Smooth muscle cell (in vitro differentiated cells): ENCODE results near the gene SRR. TPM values are rescaled to one million over a fixed set of nuclear protein-coding genes. Genes with fewer than 3 reads are reported as not detected.
A peak's percentile ranks its signal among the peaks of the same experiment; 100 is the strongest.

Experiments
- DNase-seq: peaks from one replicate; lab custom pipeline; 2025; ENCODE audit not compliant: unreplicated experiment; lab: John Stamatoyannopoulos, UW
- H2AFZ ChIP-seq: fragments of 200-600 bp; sonication (generic); 2 replicates; pipeline ENCODE4 v1.6.0; 2016; ENCODE audit warnings: antibody characterized with exemption, low read depth, mild to moderate bottlenecking
- H3F3A ChIP-seq: fragments of 200-600 bp; sonication (generic); 2 replicates; pipeline ENCODE4 v1.6.0; 2017; ENCODE audit warnings: antibody characterized with exemption, low read depth
- H3K27ac ChIP-seq: fragments of 200-600 bp; sonication (generic); 2 replicates; pipeline ENCODE4 v1.5.1; 2016; ENCODE audit warnings: low read depth, mild to moderate bottlenecking
- H3K27me3 ChIP-seq: fragments of 200-600 bp; sonication (generic); 2 replicates; pipeline ENCODE4 v1.6.1; 2016; ENCODE audit warnings: low read depth, mild to moderate bottlenecking
- H3K36me3 ChIP-seq: fragments of 200-600 bp; sonication (generic); 2 replicates; pipeline ENCODE4 v1.5.1; 2016; ENCODE audit warnings: low read depth
- H3K4me1 ChIP-seq: fragments of 200-600 bp; sonication (generic); 2 replicates; pipeline ENCODE4 v1.5.1; 2016; ENCODE audit warnings: low read depth
- H3K4me2 ChIP-seq: fragments of 200-600 bp; sonication (generic); 2 replicates; pipeline ENCODE4 v1.6.0; 2016; ENCODE audit warnings: mild to moderate bottlenecking
- H3K4me3 ChIP-seq: fragments of 200-600 bp; sonication (generic); 2 replicates; pipeline ENCODE4 v1.5.1; 2016; ENCODE audit warnings: mild to moderate bottlenecking
- H3K79me2 ChIP-seq: fragments of 200-600 bp; sonication (generic); 2 replicates; pipeline ENCODE4 v1.6.0; 2016; ENCODE audit warnings: low read depth, mild to moderate bottlenecking
- H3K9ac ChIP-seq: fragments of 200-600 bp; sonication (generic); 2 replicates; pipeline ENCODE4 v1.6.0; 2016; ENCODE audit warnings: low read depth
- H3K9me3 ChIP-seq: fragments of 200-600 bp; sonication (generic); replicated peaks from 2 replicates; pipeline ENCODE4 v1.5.1; 2016; ENCODE audit warnings: low read depth
- H4K20me1 ChIP-seq: fragments of 200-600 bp; sonication (generic); 2 replicates; pipeline ENCODE4 v1.6.0; 2016; ENCODE audit warnings: low read depth
- CTCF ChIP-seq: fragments of 200-600 bp; sonication (generic); IDR thresholded peaks from 2 replicates; pipeline ENCODE4 v1.5.1; 2017; ENCODE audit warnings: borderline replicate concordance, mild to moderate bottlenecking, antibody characterized with exemption; ENCODE audit not compliant: insufficient read depth, poor library complexity, severe bottlenecking
- WGBS: methylation state at CpG from one replicate; pipeline ENCODE4 v1.1.7; 2016; ENCODE audit warnings: low lambda C conversion rate; 5-methylcytosine and 5-hydroxymethylcytosine counted together
- polyA plus RNA-seq: library from polyadenylated mRNA; unstranded; fragments of >200 nt; fragmentation: Nextera tagmentation; extraction: Ambion mirVana; gene quantifications from 2 replicates; pipeline ENCODE4 v1.2.1, GENCODE V29; 2016
- total RNA-seq: library from RNA; depleted of rRNA; stranded (reverse); fragments of >200 nt; gene quantifications from 2 replicates; pipeline ENCODE4 v1.2.3, GENCODE V29; 2014

Gene SRR
- total and polyA plus RNA-seq, 2 experiments from 2014 or later, result 11.3 to 35.2 TPM

- Histone ChIP-seq H4K20me1 (no peaks in the 10 kb centered on the region), H3K27me3 (no peaks in the 10 kb centered on the region), H3K9ac (no peak overlapping the region), H3K4me3 (no peak overlapping the region), H3F3A (peaks cover 11% of the 10 kb centered on the region), H3K27ac (no peak overlapping the region), H2AFZ (no peak overlapping the region), H3K9me3 (no peaks in the 10 kb centered on the region), H3K36me3 (no peaks in the 10 kb centered on the region), H3K4me2 (no peak overlapping the region), H3K79me2 (no peaks in the 10 kb centered on the region), H3K4me1 (peaks cover 10% of the 10 kb centered on the region)
- no peak for DNase-seq
- 91% methylated on average over 5 of the region's 5 CpGs for WGBS
- TF ChIP-seq CTCF, result no peak
Observed at GRCh38 chr17:2343421-2343820, 39.7 kb downstream of the SRR start.

- Histone ChIP-seq H3K79me2 (no peaks in the 10 kb centered on the region), H3K9ac (no peak overlapping the region), H3K4me1 (peaks cover 13% of the 10 kb centered on the region), H2AFZ (no peak overlapping the region), H4K20me1 (no peaks in the 10 kb centered on the region), H3K27me3 (no peaks in the 10 kb centered on the region), H3K4me2 (no peak overlapping the region), H3K27ac (no peak overlapping the region), H3K9me3 (no peaks in the 10 kb centered on the region), H3K36me3 (no peaks in the 10 kb centered on the region), H3K4me3 (no peak overlapping the region), H3F3A (peaks cover 11% of the 10 kb centered on the region)
- no peak for DNase-seq
- WGBS, result 62% methylated on average over 10 of the region's 10 CpGs
- TF ChIP-seq CTCF, result no peak
Observed at GRCh38 chr17:2344528-2344927, 40.8 kb downstream of the SRR start.

GRCh38 chr17:2346475-2346874 lies 42.7 kb downstream of the SRR start:
- 72% methylated on average over 8 of the region's 8 CpGs for WGBS
- Histone ChIP-seq H3K27me3 (no peaks in the 10 kb centered on the region), H3K4me3 (no peak overlapping the region), H3F3A (peaks cover 11% of the 10 kb centered on the region), H2AFZ (no peak overlapping the region), H3K36me3 (no peaks in the 10 kb centered on the region), H3K27ac (peak overlapping the region; percentile 12), H3K4me1 (peaks cover 13% of the 10 kb centered on the region), H4K20me1 (no peaks in the 10 kb centered on the region), H3K79me2 (no peaks in the 10 kb centered on the region), H3K9me3 (no peaks in the 10 kb centered on the region), H3K9ac (no peak overlapping the region), H3K4me2 (no peak overlapping the region)
- no peak for DNase-seq
- no peak for TF ChIP-seq CTCF
